ENCODE data around the gene NRG3. TPM values are rescaled to one million over a fixed set of nuclear protein-coding genes. Genes with fewer than 3 reads are reported as not detected.

The NRG3 gene
- total RNA-seq, 1 donor from 2014 or later = 3.2 TPM

GRCh38 chr10:82496114-82496513, 621.1 kb downstream of the NRG3 start:
- DNase-seq = no peak

GRCh38 chr10:82497439-82497838, 622.4 kb downstream of the NRG3 start:
- no peak for DNase-seq

GRCh38 chr10:82498976-82499375, 624.0 kb downstream of the NRG3 start:
- DNase-seq = no peak

GRCh38 chr10:82505009-82505408, 630.0 kb downstream of the NRG3 start:
- DNase-seq = no peak

GRCh38 chr10:82506680-82507376, 631.8 kb downstream of the NRG3 start:
- DNase-seq = no peak

- DNase-seq = no peak
Observed at GRCh38 chr10:82515256-82515655, 640.3 kb downstream of the NRG3 start.

- no peak for DNase-seq
Observed at GRCh38 chr10:82529062-82529461, 654.1 kb downstream of the NRG3 start.

GRCh38 chr10:82535457-82535856, 660.5 kb downstream of the NRG3 start:
- no peak for DNase-seq

GRCh38 chr10:82536668-82537067, 661.7 kb downstream of the NRG3 start:
- DNase-seq = no peak

- no peak for DNase-seq
Observed at GRCh38 chr10:82538272-82538671, 663.3 kb downstream of the NRG3 start.

- no peak for DNase-seq
Observed at GRCh38 chr10:82543631-82544030, 668.6 kb downstream of the NRG3 start.

GRCh38 chr10:82544377-82544776, 669.4 kb downstream of the NRG3 start:
- DNase-seq = no peak

GRCh38 chr10:82551506-82551905, 676.5 kb downstream of the NRG3 start:
- no peak for DNase-seq

GRCh38 chr10:82552267-82552666, 677.3 kb downstream of the NRG3 start:
- no peak for DNase-seq

GRCh38 chr10:82554381-82554780, 679.4 kb downstream of the NRG3 start:
- DNase-seq = no peak

GRCh38 chr10:82558014-82558607, 683.1 kb downstream of the NRG3 start:
- DNase-seq = no peak

- DNase-seq = no peak
Observed at GRCh38 chr10:82564353-82565196, 689.6 kb downstream of the NRG3 start.

- DNase-seq = no peak
Observed at GRCh38 chr10:82565197-82565575, 690.2 kb downstream of the NRG3 start.

GRCh38 chr10:82572744-82573143, 697.8 kb downstream of the NRG3 start:
- no peak for DNase-seq

GRCh38 chr10:82574081-82574480, 699.1 kb downstream of the NRG3 start:
- DNase-seq = no peak

GRCh38 chr10:82575318-82575717, 700.3 kb downstream of the NRG3 start:
- no peak for DNase-seq

GRCh38 chr10:82576093-82576492, 701.1 kb downstream of the NRG3 start:
- DNase-seq = no peak

- DNase-seq = no peak
Observed at GRCh38 chr10:82581940-82582339, 706.9 kb downstream of the NRG3 start.

- DNase-seq = no peak
Observed at GRCh38 chr10:82591421-82591820, 716.4 kb downstream of the NRG3 start.
